ENCODE results near the gene ARMC2.

Gene ARMC2

GRCh38 chr6:108869876-108870275 is 21.7 kb downstream of the ARMC2 start:
- no peaks in the 10 kb centered on the region for H3K9me3 Mint-ChIP-seq
- peaks cover 3% of the 10 kb centered on the region for H3K27me3 Mint-ChIP-seq (ENCODE audit: low read depth, poor library complexity)
- H3K4me3 Mint-ChIP-seq, result no peak overlapping the region
- peaks cover 22% of the 10 kb centered on the region for H3K4me1 Mint-ChIP-seq
- H3K36me3 Mint-ChIP-seq (ENCODE audit: low read depth), result peaks cover 17% of the 10 kb centered on the region
- no peak overlapping the region for H3K27ac Mint-ChIP-seq
- TF ChIP-seq CTCF (IDR thresholded peaks at IDR 0.05), result no peak
- no peak for DNase-seq

GRCh38 chr6:108870357-108870756 is 22.1 kb downstream of the ARMC2 start:
- H3K27me3 Mint-ChIP-seq (ENCODE audit: low read depth, poor library complexity), result peaks cover 3% of the 10 kb centered on the region
- no peak overlapping the region for H3K4me3 Mint-ChIP-seq
- DNase-seq, result no peak
- H3K27ac Mint-ChIP-seq, result no peak overlapping the region
- peaks cover 22% of the 10 kb centered on the region for H3K4me1 Mint-ChIP-seq
- no peaks in the 10 kb centered on the region for H3K9me3 Mint-ChIP-seq
- no peak for TF ChIP-seq CTCF (IDR thresholded peaks at IDR 0.05)
- H3K36me3 Mint-ChIP-seq (ENCODE audit: low read depth), result peaks cover 17% of the 10 kb centered on the region

GRCh38 chr6:108872141-108872557 is 23.9 kb downstream of the ARMC2 start:
- H3K36me3 Mint-ChIP-seq (ENCODE audit: low read depth), result peaks cover 17% of the 10 kb centered on the region
- peaks cover 3% of the 10 kb centered on the region for H3K27me3 Mint-ChIP-seq (ENCODE audit: low read depth, poor library complexity)
- no peak for TF ChIP-seq CTCF (IDR thresholded peaks at IDR 0.05)

GRCh38 chr6:108872575-108872974 is 24.4 kb downstream of the ARMC2 start:
- no peaks in the 10 kb centered on the region for H3K9me3 Mint-ChIP-seq
- no peak overlapping the region for H3K4me3 Mint-ChIP-seq
- no peak for TF ChIP-seq CTCF (IDR thresholded peaks at IDR 0.05)
- peak overlapping the region; percentile 15 for H3K27ac Mint-ChIP-seq
- H3K4me1 Mint-ChIP-seq, result peaks cover 22% of the 10 kb centered on the region
- peaks cover 3% of the 10 kb centered on the region for H3K27me3 Mint-ChIP-seq (ENCODE audit: low read depth, poor library complexity)
- H3K36me3 Mint-ChIP-seq (ENCODE audit: low read depth), result peaks cover 17% of the 10 kb centered on the region
- DNase-seq, result no peak

More at GRCh38 chr6:108872141-108872557, 23.9 kb downstream of the ARMC2 start:
- H3K27ac Mint-ChIP-seq, result peak overlapping the region; percentile 15
- no peak overlapping the region for H3K4me3 Mint-ChIP-seq
- DNase-seq, result no peak
- no peaks in the 10 kb centered on the region for H3K9me3 Mint-ChIP-seq
- peaks cover 22% of the 10 kb centered on the region for H3K4me1 Mint-ChIP-seq

GRCh38 chr6:108873251-108873650 is 25.0 kb downstream of the ARMC2 start:
- H3K27me3 Mint-ChIP-seq (ENCODE audit: low read depth, poor library complexity), result peaks cover 3% of the 10 kb centered on the region
- peaks cover 21% of the 10 kb centered on the region for H3K36me3 Mint-ChIP-seq (ENCODE audit: low read depth)
- H3K27ac Mint-ChIP-seq, result no peak overlapping the region
- H3K4me1 Mint-ChIP-seq, result peaks cover 22% of the 10 kb centered on the region
- no peaks in the 10 kb centered on the region for H3K9me3 Mint-ChIP-seq
- TF ChIP-seq CTCF (IDR thresholded peaks at IDR 0.05), result no peak
- no peak for DNase-seq
- H3K4me3 Mint-ChIP-seq, result no peak overlapping the region

- peaks cover 23% of the 10 kb centered on the region for H3K36me3 Mint-ChIP-seq (ENCODE audit: low read depth)
- H3K27ac Mint-ChIP-seq, result no peak overlapping the region
- H3K4me3 Mint-ChIP-seq, result no peak overlapping the region
- peaks cover 3% of the 10 kb centered on the region for H3K27me3 Mint-ChIP-seq (ENCODE audit: low read depth, poor library complexity)
- peaks cover 22% of the 10 kb centered on the region for H3K4me1 Mint-ChIP-seq
- no peak for DNase-seq
- no peaks in the 10 kb centered on the region for H3K9me3 Mint-ChIP-seq
- TF ChIP-seq CTCF (IDR thresholded peaks at IDR 0.05), result no peak
Observed at GRCh38 chr6:108873971-108874370, 25.7 kb downstream of the ARMC2 start.

Measured in nephron progenitor cell (in vitro differentiated cells).